ENCODE data around the gene SLC12A6. TPM values are rescaled to one million over a fixed set of nuclear protein-coding genes. Genes with fewer than 3 reads are reported as not detected.

Gene SLC12A6
- polyA plus RNA-seq, 2 of the 4 experiments (the other 2 are of a cell fraction), result 6.0 to 21.3 TPM

- no peaks in the 10 kb centered on the region for H3K4me1 ChIP-seq
- ChIA-PET CTCF (interaction anchor here (1.1 to 1.4 kb wide), 3 partner anchors 14 to 69 kb away, joined by 3 to 4 read pairs (median 3); partner anchors contain the start of genes NOP10 and NUTM1), POLR2A (no interaction called here)
- no peak overlapping the region for H3K27ac ChIP-seq
- 74% methylated on average over 1 of the region's 1 CpG for WGBS (ENCODE audit: missing lambda C conversion rate)
- no peak overlapping the region for H3K4me2 ChIP-seq
- H3K4me3 ChIP-seq, result no peak overlapping the region
- no peaks in the 10 kb centered on the region for H3K9me3 ChIP-seq
- ATAC-seq (no peak), FAIRE-seq (no peak), DNase-seq (ENCODE audit: low read depth in 1 of 2, low spot score in 1 of 2) (no peak)
- TF ChIP-seq RFX5 (IDR thresholded peaks at IDR 0.05), result no peak
- no peak for TF ChIP-seq ESRRA (IDR thresholded peaks at IDR 0.05; ENCODE audit: borderline replicate concordance, low read length)
- TF ChIP-seq TP53 (CRISPR knock-in tag; IDR thresholded peaks at IDR 0.05), result no peak
- no peak for TF ChIP-seq ZFP36 (IDR thresholded peaks at IDR 0.05; ENCODE audit: borderline replicate concordance, partially characterized antibody)
- TF ChIP-seq HOXB13 (CRISPR knock-in tag; IDR thresholded peaks at IDR 0.05; ENCODE audit: low read depth), result no peak
- TF ChIP-seq HDAC2 (IDR thresholded peaks at IDR 0.05), result no peak
- no peak for TF ChIP-seq REST (IDR thresholded peaks at IDR 0.05)
Measured at GRCh38 chr15:34324933-34325332, 12.6 kb downstream of the SLC12A6 start.

- CTCF ChIA-PET, result no interaction called here
Measured at GRCh38 chr15:34323217-34323616, 14.4 kb downstream of the SLC12A6 start.

More at GRCh38 chr15:34323217-34323616, 14.4 kb downstream of the SLC12A6 start:
- POLR2A ChIA-PET, result no interaction called here
- H3K4me3 ChIP-seq, result no peak overlapping the region
- no peak for TF ChIP-seq HOXB13 (CRISPR knock-in tag; IDR thresholded peaks at IDR 0.05; ENCODE audit: low read depth)
- TF ChIP-seq GATA3 (IDR thresholded peaks at IDR 0.05; ENCODE audit: borderline replicate concordance), result no peak
- TF ChIP-seq HOXA7 (CRISPR knock-in tag; IDR thresholded peaks at IDR 0.05), result no peak
- no peak for TF ChIP-seq BHLHE40 (IDR thresholded peaks at IDR 0.05; ENCODE audit: low read depth, low read length)
- no peak for TF ChIP-seq KDM1A (IDR thresholded peaks at IDR 0.05; ENCODE audit: low read depth)
- TF ChIP-seq TFCP2L1 (CRISPR knock-in tag; IDR thresholded peaks at IDR 0.05), result no peak
- TF ChIP-seq HOXB5 (CRISPR knock-in tag; IDR thresholded peaks at IDR 0.05), result no peak
- no peak for TF ChIP-seq HMGXB4 (CRISPR knock-in tag; IDR thresholded peaks at IDR 0.05; ENCODE audit: borderline replicate concordance)
- TF ChIP-seq KDM5A (IDR thresholded peaks at IDR 0.05), result no peak
- no peak for TF ChIP-seq PBX3 (IDR thresholded peaks at IDR 0.05)
- TF ChIP-seq REST (IDR thresholded peaks at IDR 0.05), result no peak
- TF ChIP-seq CBX2 (IDR thresholded peaks at IDR 0.05; ENCODE audit: borderline replicate concordance, low read depth), result no peak
- H3K27ac ChIP-seq, result no peak overlapping the region
- no peak for ATAC-seq
- no peak for DNase-seq (ENCODE audit: low read depth in 1 of 2, low spot score in 1 of 2)
- no peak overlapping the region for H3K4me2 ChIP-seq
- peaks cover 3% of the 10 kb centered on the region; the same call in 1 of the 3 replicates for H3K4me1 ChIP-seq
- no peaks in the 10 kb centered on the region for H3K9me3 ChIP-seq
- no peak for FAIRE-seq
- WGBS (ENCODE audit: missing lambda C conversion rate), result 87% methylated on average over 10 of the region's 10 CpGs
